Testis (tissue), 3 donors: ENCODE measurements around the gene SON. TPM values are rescaled to one million over a fixed set of nuclear protein-coding genes. Genes with fewer than 3 reads are reported as not detected.

Experiments used
- DNase-seq: peaks from one replicate; pipeline ENCODE4 v3.0.0-alpha.2; 2019
- H3K27ac ChIP-seq, 2 donors: fragments of 200-600 bp; sonication (generic); one replicate each; pipeline ENCODE4 v1.5.1; 2019
- H3K27me3 ChIP-seq: fragments of 200-600 bp; sonication (generic); one replicate; pipeline ENCODE4 v1.5.1; 2019
- H3K36me3 ChIP-seq: fragments of 200-600 bp; sonication (generic); one replicate; pipeline ENCODE4 v1.5.1; 2017; ENCODE audit warnings: low read depth; ENCODE audit errors: missing control alignments
- H3K4me1 ChIP-seq: fragments of 200-600 bp; sonication (generic); one replicate; pipeline ENCODE4 v1.5.1; 2019
- H3K4me3 ChIP-seq, 2 donors: fragments of 200-600 bp; sonication (generic); one replicate each; pipeline ENCODE4 v1.5.1; 2017 to 2019
- H3K9me3 ChIP-seq: fragments of 200-600 bp; sonication (generic); one replicate; pipeline ENCODE4 v1.5.1; 2017
- POLR2A ChIP-seq: fragments of 450-650 bp; IDR thresholded peaks from one replicate; pipeline ENCODE4 v1.6.1; 2017; ENCODE audit warnings: antibody characterized with exemption, mild to moderate bottlenecking, moderate library complexity
- WGBS, 2 donors: methylation state at CpG; one replicate each; pipeline ENCODE4 v1.1.5; 2018; 5-methylcytosine and 5-hydroxymethylcytosine counted together
- intact Hi-C: fragments of 100-400 bp; cut with DNase I; formaldehyde crosslinking; loops from one replicate; pipeline ENCODE4 v1.15.1; 2023; ENCODE audit warnings: low total_unique reads
- polyA plus RNA-seq: library from polyadenylated mRNA; stranded (reverse); fragments of 350-450 nt; fragmentation: Illumina TruSeq; extraction: RNeasy Lipid Tissue Mini Kit (QIAGEN cat#74804); gene quantifications from one replicate; pipeline ENCODE4 v1.2.3, GENCODE V29; 2014; ENCODE audit warnings: low read depth, low replicate concordance; ENCODE audit not compliant: insufficient read depth
- total RNA-seq, 2 donors: library from RNA; depleted of rRNA; stranded (reverse); fragments of >200 nt; gene quantifications; one replicate each; pipeline ENCODE4 v1.2.3, GENCODE V29; 2016
- TF ChIP-seq, protein P1 (sequence below), 3 experiments: fragments of 450-650 bp in 2 of 3; fragments of 200-600 bp in 1 of 3; sonication (generic) in 1 of 3; IDR thresholded peaks; one replicate each; pipeline ENCODE4 v1.5.1; 2016 to 2019; ENCODE audit warnings: antibody characterized with exemption in 3 of 3, mild to moderate bottlenecking in 2 of 3, moderate library complexity in 1 of 3

SON gene
- total and polyA plus RNA-seq, 3 donors from 2014 or later, result 186 to 377 (median 310) TPM

- H3K27me3 ChIP-seq, result no peaks in the 10 kb centered on the region
- H3K27ac ChIP-seq, result no peak overlapping the region
- no peaks in the 10 kb centered on the region for H3K9me3 ChIP-seq
- intact Hi-C loops, result no loop called here
- DNase-seq, result no peak
- H3K4me3 ChIP-seq, result no peak overlapping the region
- H3K36me3 ChIP-seq, result peaks cover 13% of the 10 kb centered on the region
- no peaks in the 10 kb centered on the region for H3K4me1 ChIP-seq
- TF ChIP-seq, protein P1, sequence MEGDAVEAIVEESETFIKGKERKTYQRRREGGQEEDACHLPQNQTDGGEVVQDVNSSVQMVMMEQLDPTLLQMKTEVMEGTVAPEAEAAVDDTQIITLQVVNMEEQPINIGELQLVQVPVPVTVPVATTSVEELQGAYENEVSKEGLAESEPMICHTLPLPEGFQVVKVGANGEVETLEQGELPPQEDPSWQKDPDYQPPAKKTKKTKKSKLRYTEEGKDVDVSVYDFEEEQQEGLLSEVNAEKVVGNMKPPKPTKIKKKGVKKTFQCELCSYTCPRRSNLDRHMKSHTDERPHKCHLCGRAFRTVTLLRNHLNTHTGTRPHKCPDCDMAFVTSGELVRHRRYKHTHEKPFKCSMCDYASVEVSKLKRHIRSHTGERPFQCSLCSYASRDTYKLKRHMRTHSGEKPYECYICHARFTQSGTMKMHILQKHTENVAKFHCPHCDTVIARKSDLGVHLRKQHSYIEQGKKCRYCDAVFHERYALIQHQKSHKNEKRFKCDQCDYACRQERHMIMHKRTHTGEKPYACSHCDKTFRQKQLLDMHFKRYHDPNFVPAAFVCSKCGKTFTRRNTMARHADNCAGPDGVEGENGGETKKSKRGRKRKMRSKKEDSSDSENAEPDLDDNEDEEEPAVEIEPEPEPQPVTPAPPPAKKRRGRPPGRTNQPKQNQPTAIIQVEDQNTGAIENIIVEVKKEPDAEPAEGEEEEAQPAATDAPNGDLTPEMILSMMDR (IDR thresholded peaks at IDR 0.05), result no peak
- TF ChIP-seq POLR2A, result no peak
- 97% methylated on average over 6 to 19 of the region's 19 CpGs for WGBS, 2 donors
These were observed 7.3 kb downstream of the SON start for GRCh38 chr21:33549848-33550771.

GRCh38 chr21:33550772-33551660 is 8.2 kb downstream of the SON start:
- Histone ChIP-seq H3K4me1 (peaks cover 2% of the 10 kb centered on the region), H3K27ac (no peak overlapping the region), H3K27me3 (no peaks in the 10 kb centered on the region), H3K36me3 (peaks cover 13% of the 10 kb centered on the region), H3K9me3 (no peaks in the 10 kb centered on the region), H3K4me3 (no peak overlapping the region)
- intact Hi-C loops, result no loop called here
- DNase-seq, result no peak
- no peak for TF ChIP-seq POLR2A
- TF ChIP-seq, protein P1 (IDR thresholded peaks at IDR 0.05), result no peak
- WGBS, 2 donors, result 95 to 97% methylated on average over 7 to 23 of the region's 23 CpGs

- Histone ChIP-seq H3K27ac (no peak overlapping the region), H3K9me3 (no peaks in the 10 kb centered on the region), H3K27me3 (no peaks in the 10 kb centered on the region), H3K4me1 (peaks cover 3% of the 10 kb centered on the region), H3K36me3 (peaks cover 13% of the 10 kb centered on the region), H3K4me3 (no peak overlapping the region)
- DNase-seq, result no peak
- WGBS, 2 donors, result 100% methylated on average over 2 of the region's 2 CpGs
- TF ChIP-seq POLR2A, result no peak
- TF ChIP-seq, protein P1 (IDR thresholded peaks at IDR 0.05), result no peak
- intact Hi-C loops, result no loop called here
These were observed 8.8 kb downstream of the SON start for GRCh38 chr21:33551664-33552063.

GRCh38 chr21:33552093-33552998 is 9.5 kb downstream of the SON start:
- H3K36me3 ChIP-seq, result peaks cover 9% of the 10 kb centered on the region
- intact Hi-C loops, result no loop called here
- 95 to 98% methylated on average over 24 of the region's 24 CpGs for WGBS, 2 donors
- no peak overlapping the region for H3K27ac ChIP-seq
- DNase-seq, result no peak
- TF ChIP-seq, protein P1 (IDR thresholded peaks at IDR 0.05), result no peak
- no peak for TF ChIP-seq POLR2A
- H3K4me3 ChIP-seq, result no peak overlapping the region
- peaks cover 3% of the 10 kb centered on the region for H3K4me1 ChIP-seq
- no peaks in the 10 kb centered on the region for H3K27me3 ChIP-seq
- H3K9me3 ChIP-seq, result no peaks in the 10 kb centered on the region
